GM19240 (cell line): Measurements from ENCODE around the gene ZNF280D.
A peak's percentile ranks its signal among the peaks of the same experiment; 100 is the strongest.

Source experiments
- DNase-seq: peaks from one replicate; pipeline ENCODE4 v3.0.0; 2011; ENCODE audit warnings: low spot score; ENCODE audit not compliant: insufficient read length

ZNF280D gene

GRCh38 chr15:56648311-56648710, 85.0 kb downstream of the ZNF280D start:
- no peak for DNase-seq

DNA sequence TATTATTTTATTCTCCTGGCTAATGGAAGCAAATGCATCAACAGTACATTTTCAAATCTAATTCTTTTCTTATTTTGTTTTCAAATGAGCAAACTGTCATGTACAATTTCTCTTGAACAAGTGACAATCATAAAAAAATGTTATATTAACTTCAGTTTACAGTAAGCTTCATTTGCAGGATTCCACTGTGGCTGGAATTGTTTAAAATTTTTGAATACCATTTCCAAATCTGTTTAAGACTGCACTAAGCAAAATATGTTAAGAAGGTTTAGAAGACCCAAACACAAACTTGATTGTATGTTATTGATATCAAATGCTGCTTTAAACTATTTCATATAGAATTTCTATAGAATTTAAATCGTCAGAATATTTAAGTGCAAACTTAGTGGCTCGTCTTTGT, 92.8 kb downstream of the ZNF280D start:
- no peak for DNase-seq

GRCh38 chr15:56640127-56640526, 93.2 kb downstream of the ZNF280D start:
- DNase-seq: no peak

- DNase-seq: no peak
Observed at GRCh38 chr15:56639631-56640030, 93.7 kb downstream of the ZNF280D start.

GRCh38 chr15:56631765-56632164, 101.5 kb downstream of the ZNF280D start:
- DNase-seq: no peak

DNA sequence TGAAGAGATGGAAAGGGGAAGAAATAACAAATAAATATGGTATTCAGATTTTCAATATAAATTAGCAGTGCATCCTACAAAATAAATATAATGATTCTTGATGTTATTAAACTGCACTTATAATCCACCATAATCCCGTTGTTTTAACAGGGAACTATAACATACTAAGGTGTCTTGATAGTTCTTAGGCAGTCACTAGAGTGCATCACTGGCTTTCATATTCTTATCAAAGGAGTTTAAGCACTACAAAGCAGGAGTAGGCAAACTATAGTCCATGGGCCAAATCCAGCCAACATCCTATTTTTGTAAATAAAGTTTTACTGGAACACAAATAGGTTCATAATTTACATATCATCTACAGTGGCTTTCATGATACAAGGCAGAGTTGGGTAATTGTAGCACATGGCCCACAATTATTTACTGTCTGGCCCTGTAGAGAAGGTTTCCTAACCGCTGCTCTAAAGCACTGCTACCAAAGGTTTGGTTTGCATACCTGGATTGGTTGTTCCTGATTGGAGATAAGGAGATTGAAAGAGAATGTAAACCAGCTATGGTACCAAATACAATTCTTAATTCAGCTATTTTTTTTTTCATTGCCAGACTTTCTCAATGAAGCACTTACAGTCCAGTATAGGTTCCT, 104.3 kb downstream of the ZNF280D start:
- DNase-seq: no peak

DNA sequence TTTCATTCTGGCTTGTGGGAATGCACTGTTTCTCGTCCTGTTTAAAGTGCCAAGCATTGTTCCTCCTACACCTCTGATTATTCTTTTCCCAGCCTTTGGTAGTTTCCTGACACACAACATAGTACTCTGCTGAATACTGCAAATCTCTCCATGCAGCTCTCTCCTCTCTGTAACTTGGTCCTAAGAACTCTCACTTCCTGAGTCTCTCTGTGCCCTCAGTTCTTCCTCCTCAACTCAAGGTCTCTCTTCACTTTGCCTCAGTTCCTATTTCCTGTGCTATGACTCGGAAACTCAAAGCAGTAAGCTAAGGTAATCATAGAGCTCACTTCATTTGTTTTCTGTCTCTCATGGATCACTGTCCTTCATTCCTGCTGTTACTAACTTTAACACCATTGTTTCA, 113.4 kb downstream of the ZNF280D start:
- DNase-seq: no peak

DNA sequence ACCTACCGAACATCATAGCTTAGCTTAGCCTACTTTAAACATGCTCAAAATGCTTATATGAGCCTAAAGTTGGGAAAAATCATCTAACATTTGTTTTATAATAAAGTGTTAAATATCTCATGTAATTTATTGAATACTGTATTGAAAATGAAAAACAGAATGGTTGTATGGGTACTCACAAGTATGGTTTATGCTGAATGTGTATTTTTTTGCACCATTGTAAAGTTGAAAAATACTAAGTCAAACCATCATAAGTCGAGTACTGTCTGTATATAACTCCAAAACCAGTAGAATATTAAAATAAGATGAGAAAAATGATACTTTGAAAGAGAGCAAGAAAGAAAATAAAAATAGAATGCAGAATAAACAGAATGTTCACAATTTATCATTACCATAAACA, 115.7 kb downstream of the ZNF280D start:
- no peak for DNase-seq

DNA sequence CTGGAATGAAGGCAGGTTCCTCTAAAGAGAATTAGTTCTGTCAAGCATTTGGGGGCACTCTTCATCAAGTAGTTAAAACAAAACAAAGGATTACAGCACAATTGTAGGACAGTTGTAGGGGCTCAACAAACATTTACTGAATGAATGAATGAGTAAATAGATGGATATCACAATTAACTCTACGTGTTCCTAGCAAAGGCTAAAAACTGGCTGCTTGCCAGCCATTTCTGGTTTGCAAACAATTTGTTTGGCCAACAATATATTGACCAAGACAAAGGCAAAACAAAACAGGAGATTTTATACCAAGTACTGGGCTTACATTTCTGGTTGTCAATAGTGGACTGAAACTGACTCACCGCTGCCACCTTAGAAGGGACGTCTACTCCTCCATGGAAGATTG, 116.8 kb downstream of the ZNF280D start:
- DNase-seq: no peak

- DNase-seq: no peak
Observed at GRCh38 chr15:56613811-56614210, 119.5 kb downstream of the ZNF280D start.

GRCh38 chr15:56608993-56609392, 124.3 kb downstream of the ZNF280D start:
- no peak for DNase-seq

GRCh38 chr15:56608140-56608778, 125.0 kb downstream of the ZNF280D start:
- DNase-seq: peak; percentile 47

DNA sequence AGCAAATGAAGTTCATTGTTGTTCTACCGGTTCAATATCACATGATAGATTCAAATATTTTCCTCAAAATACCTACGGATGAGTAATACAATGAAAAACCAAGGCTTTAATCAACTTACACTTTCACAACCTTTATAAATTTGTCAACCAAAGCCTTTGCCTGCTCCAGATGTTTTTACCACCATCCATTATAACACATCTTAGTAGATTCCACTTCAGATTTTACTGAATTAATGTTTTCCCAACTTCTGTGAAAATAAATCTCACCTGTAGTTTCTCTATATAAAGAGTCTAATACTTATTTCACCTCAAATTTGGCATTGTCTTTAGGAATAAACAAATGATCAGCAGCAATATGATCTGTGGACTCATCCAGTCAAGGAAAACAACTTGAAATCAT, 131.1 kb downstream of the ZNF280D start:
- no peak for DNase-seq

DNA sequence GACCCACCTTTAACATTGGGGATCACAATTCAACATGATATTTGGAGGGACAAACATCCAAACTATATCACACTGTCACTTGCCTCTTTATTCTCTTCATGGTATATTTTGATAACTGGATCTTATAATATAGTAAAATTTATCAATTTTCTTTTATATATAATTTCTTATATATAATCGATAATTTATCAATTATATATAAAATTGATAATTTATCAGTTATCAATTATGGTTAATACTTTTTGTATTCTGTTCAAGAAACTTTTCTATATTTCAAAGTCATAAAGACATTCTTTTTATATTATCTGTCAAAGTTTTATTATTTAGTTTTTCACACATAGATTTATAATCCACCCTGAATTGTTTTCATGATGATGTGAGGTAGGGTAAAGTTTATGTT, 132.9 kb downstream of the ZNF280D start:
- DNase-seq: no peak

- no peak for DNase-seq
Observed at GRCh38 chr15:56598991-56599390, 134.3 kb downstream of the ZNF280D start.

GRCh38 chr15:56587686-56588085, 145.6 kb downstream of the ZNF280D start:
- no peak for DNase-seq

DNA sequence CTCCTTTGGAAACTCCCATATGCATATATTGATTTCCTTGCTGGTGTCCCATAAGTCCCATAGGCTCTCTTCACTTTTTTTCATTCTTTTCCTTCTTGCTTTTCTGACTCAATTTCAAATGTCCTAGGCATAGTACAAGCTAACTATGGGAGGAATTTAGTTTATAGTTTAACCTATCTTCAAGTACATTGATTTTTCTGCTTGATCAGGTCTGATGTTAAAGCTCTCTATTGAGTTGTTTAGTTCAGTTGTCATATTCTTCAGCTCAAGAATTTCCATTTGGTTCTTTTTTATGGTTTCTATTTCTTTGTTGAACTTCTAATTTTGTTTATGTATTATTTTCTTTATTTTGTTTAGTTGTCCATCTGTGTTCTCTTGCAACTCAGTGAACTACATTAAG, 147.1 kb downstream of the ZNF280D start:
- no peak for DNase-seq

GRCh38 chr15:56582785-56583184, 150.5 kb downstream of the ZNF280D start:
- DNase-seq: no peak
